GM04504 (cell line): ENCODE results near the gene BCAR1.
"Not testable (repeated sequence)": the region's sequence is repeated elsewhere in the genome, so short reads cannot be mapped to it uniquely, and the experiment has no call there.

Experiments used
- DNase-seq: peaks from one replicate; pipeline ENCODE4 v3.0.0-alpha.2; 2012; ENCODE audit warnings: low read depth

Gene BCAR1

GRCh38 chr16:75252946-75253911, 1.8 kb upstream of the BCAR1 start:
- DNase-seq: no peak

- DNase-seq: no peak
These were observed 833 bp upstream of the BCAR1 start for GRCh38 chr16:75252049-75252864.

GRCh38 chr16:75250809-75251279, 580 bp downstream of the BCAR1 start:
- no peak for DNase-seq

- no peak for DNase-seq
These were observed 1.2 kb downstream of the BCAR1 start for GRCh38 chr16:75250089-75250808.

- no peak for DNase-seq
These were observed 2.0 kb downstream of the BCAR1 start for GRCh38 chr16:75249441-75249840.

GRCh38 chr16:75248536-75249380, 2.7 kb downstream of the BCAR1 start:
- no peak for DNase-seq

GRCh38 chr16:75248142-75248535, 3.3 kb downstream of the BCAR1 start:
- no peak for DNase-seq

GRCh38 chr16:75247249-75247648, 4.2 kb downstream of the BCAR1 start:
- no peak for DNase-seq

GRCh38 chr16:75246504-75247205, 4.8 kb downstream of the BCAR1 start:
- DNase-seq: no peak

- DNase-seq: peak; percentile 90
These were observed 6.3 kb downstream of the BCAR1 start for GRCh38 chr16:75244844-75245758.

GRCh38 chr16:75244225-75244809, 7.1 kb downstream of the BCAR1 start:
- DNase-seq: peak; percentile 78

- DNase-seq: no peak
These were observed 7.7 kb downstream of the BCAR1 start for GRCh38 chr16:75243667-75244224.

GRCh38 chr16:75242436-75243078, 8.9 kb downstream of the BCAR1 start:
- not testable (repeated sequence) for DNase-seq

- no peak for DNase-seq
These were observed 9.5 kb downstream of the BCAR1 start for GRCh38 chr16:75241955-75242354.

GRCh38 chr16:75241412-75241811, 10.0 kb downstream of the BCAR1 start:
- no peak for DNase-seq

GRCh38 chr16:75240633-75241032, 10.8 kb downstream of the BCAR1 start:
- not testable (repeated sequence) for DNase-seq

GRCh38 chr16:75239542-75240122, 11.8 kb downstream of the BCAR1 start:
- DNase-seq: no peak
